Tibial artery (tissue), 4 donors: ENCODE results near the gene TFB1M.

Experiments
- DNase-seq, 2 donors: peaks; one replicate each; pipeline ENCODE4 v3.0.0-alpha.2; 2019
- H3K27ac ChIP-seq, 2 donors: fragments of 200-600 bp; sonication (generic) in 1 of 2; 1 replicate in 1 of 2; 2 replicates in 1 of 2; pipeline ENCODE4 v1.5.1; 2018 to 2019; ENCODE audit warnings: mild to moderate bottlenecking in 1 of 2
- H3K27me3 ChIP-seq, 2 donors: fragments of 200-600 bp; sonication (generic) in 1 of 2; one replicate each; pipeline versions ENCODE4 v1.5.1 to v1.6.0; 2016 to 2019
- H3K36me3 ChIP-seq, 3 donors: fragments of 200-600 bp; sonication (generic) in 2 of 3; one replicate each; pipeline ENCODE4 v1.5.1; 2016 to 2019; ENCODE audit warnings: mild to moderate bottlenecking in 2 of 3
- H3K4me1 ChIP-seq, 4 donors: fragments of 200-600 bp; sonication (generic) in 2 of 4; 1 replicate in 3 of 4; 2 replicates in 1 of 4; pipeline ENCODE4 v1.5.1; 2016 to 2019
- H3K4me3 ChIP-seq, 2 donors: fragments of 200-600 bp; sonication (generic) in 1 of 2; 1 replicate in 1 of 2; 2 replicates in 1 of 2; pipeline ENCODE4 v1.5.1; 2018 to 2019; ENCODE audit warnings: mild to moderate bottlenecking in 2 of 2
- H3K9me3 ChIP-seq, 3 donors: fragments of 200-600 bp; sonication (generic) in 1 of 3; one replicate each; pipeline ENCODE4 v1.5.1; 2016 to 2019
- intact Hi-C: fragments of 100-400 bp; cut with DNase I; formaldehyde crosslinking; loops from one replicate; pipeline ENCODE4 v1.15.0; 2023; ENCODE audit warnings: low total_unique reads
- TF ChIP-seq, protein P1 (sequence below), 2 experiments: fragments of 200-600 bp in 1 of 2; fragments of 450-650 bp in 1 of 2; IDR thresholded peaks; one replicate each; pipeline ENCODE4 v1.5.1; 2017 to 2019; ENCODE audit warnings: antibody characterized with exemption in 2 of 2, mild to moderate bottlenecking in 1 of 2, moderate library complexity in 1 of 2

Gene TFB1M

GRCh38 chr6:155244434-155244833, 69.8 kb downstream of the TFB1M start:
- H3K36me3 ChIP-seq, result peaks cover 0 to 6% (median 0%) of the 10 kb centered on the region in 3 donors
- intact Hi-C loops, result no loop called here
- no peaks in the 10 kb centered on the region for H3K27me3 ChIP-seq
- no peak for DNase-seq
- no peaks in the 10 kb centered on the region for H3K9me3 ChIP-seq
- TF ChIP-seq, protein P1, sequence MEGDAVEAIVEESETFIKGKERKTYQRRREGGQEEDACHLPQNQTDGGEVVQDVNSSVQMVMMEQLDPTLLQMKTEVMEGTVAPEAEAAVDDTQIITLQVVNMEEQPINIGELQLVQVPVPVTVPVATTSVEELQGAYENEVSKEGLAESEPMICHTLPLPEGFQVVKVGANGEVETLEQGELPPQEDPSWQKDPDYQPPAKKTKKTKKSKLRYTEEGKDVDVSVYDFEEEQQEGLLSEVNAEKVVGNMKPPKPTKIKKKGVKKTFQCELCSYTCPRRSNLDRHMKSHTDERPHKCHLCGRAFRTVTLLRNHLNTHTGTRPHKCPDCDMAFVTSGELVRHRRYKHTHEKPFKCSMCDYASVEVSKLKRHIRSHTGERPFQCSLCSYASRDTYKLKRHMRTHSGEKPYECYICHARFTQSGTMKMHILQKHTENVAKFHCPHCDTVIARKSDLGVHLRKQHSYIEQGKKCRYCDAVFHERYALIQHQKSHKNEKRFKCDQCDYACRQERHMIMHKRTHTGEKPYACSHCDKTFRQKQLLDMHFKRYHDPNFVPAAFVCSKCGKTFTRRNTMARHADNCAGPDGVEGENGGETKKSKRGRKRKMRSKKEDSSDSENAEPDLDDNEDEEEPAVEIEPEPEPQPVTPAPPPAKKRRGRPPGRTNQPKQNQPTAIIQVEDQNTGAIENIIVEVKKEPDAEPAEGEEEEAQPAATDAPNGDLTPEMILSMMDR (IDR thresholded peaks at IDR 0.05), result no peak
- no peak overlapping the region for H3K27ac ChIP-seq
- H3K4me1 ChIP-seq, result peaks cover 0 to 8% (median 4%) of the 10 kb centered on the region in 4 donors
- H3K4me3 ChIP-seq, result no peak overlapping the region

GRCh38 chr6:155241966-155242365, 72.3 kb downstream of the TFB1M start:
- DNase-seq, result no peak
- TF ChIP-seq, protein P1 (IDR thresholded peaks at IDR 0.05), result no peak
- H3K4me3 ChIP-seq, result no peak overlapping the region
- intact Hi-C loops, result no loop called here
- no peaks in the 10 kb centered on the region for H3K9me3 ChIP-seq
- H3K27ac ChIP-seq, result no peak overlapping the region
- no peaks in the 10 kb centered on the region for H3K27me3 ChIP-seq
- peaks cover 0 to 6% (median 0%) of the 10 kb centered on the region in 3 donors for H3K36me3 ChIP-seq
- no peaks in the 10 kb centered on the region for H3K4me1 ChIP-seq

DNA sequence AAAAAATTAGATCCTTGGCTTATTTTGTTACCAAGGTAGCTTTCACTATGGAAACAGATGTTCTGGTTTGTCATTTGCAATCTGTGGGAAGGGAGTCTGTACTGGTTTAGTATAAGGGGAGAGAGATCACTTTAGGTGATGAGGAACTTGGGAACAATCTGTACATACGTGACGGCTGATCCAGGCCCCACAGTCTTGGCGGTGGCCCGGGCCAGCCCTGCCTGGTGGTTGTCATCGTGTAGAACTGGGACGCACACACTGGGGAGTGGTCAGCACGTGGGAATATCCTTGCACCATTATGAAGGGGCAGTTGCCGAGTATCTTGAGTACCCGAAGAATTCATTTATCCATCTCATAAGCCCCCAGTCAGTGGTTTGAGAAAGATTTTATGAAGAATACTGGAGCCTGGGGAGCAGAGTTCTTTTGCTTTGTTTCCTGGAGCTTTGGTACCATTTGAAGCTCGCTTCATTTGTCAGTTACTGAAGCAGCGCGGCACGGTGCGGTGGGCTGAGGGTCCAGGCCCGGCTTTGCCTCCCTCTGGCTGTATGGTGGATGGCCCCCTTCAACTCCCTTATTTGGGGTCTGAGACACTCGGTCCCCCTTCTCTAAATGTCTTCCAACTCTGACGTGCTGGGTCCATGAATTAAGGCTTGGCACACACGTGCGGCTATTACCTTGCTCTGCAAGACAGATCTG, 73.2 kb downstream of the TFB1M start:
- intact Hi-C loops, result no loop called here
- no peak overlapping the region for H3K4me3 ChIP-seq
- no peak overlapping the region for H3K27ac ChIP-seq
- no peak for DNase-seq
- H3K36me3 ChIP-seq, result peaks cover 0 to 6% (median 0%) of the 10 kb centered on the region in 3 donors
- no peaks in the 10 kb centered on the region for H3K9me3 ChIP-seq
- no peaks in the 10 kb centered on the region for H3K4me1 ChIP-seq
- no peaks in the 10 kb centered on the region for H3K27me3 ChIP-seq
- TF ChIP-seq, protein P1 (IDR thresholded peaks at IDR 0.05), result no peak

GRCh38 chr6:155237613-155238012, 76.7 kb downstream of the TFB1M start:
- peaks cover 0 to 14% (median 6%) of the 10 kb centered on the region in 4 donors for H3K4me1 ChIP-seq
- intact Hi-C loops, result no loop called here
- no peaks in the 10 kb centered on the region for H3K27me3 ChIP-seq
- no peak overlapping the region for H3K4me3 ChIP-seq
- no peak for DNase-seq
- no peak overlapping the region for H3K27ac ChIP-seq
- H3K9me3 ChIP-seq, result no peaks in the 10 kb centered on the region
- TF ChIP-seq, protein P1 (IDR thresholded peaks at IDR 0.05), result no peak
- peaks cover 0 to 6% (median 0%) of the 10 kb centered on the region in 3 donors for H3K36me3 ChIP-seq

GRCh38 chr6:155235087-155235486, 79.2 kb downstream of the TFB1M start:
- peaks cover 0 to 16% (median 6%) of the 10 kb centered on the region in 4 donors for H3K4me1 ChIP-seq
- intact Hi-C loops, result no loop called here
- H3K9me3 ChIP-seq, result no peaks in the 10 kb centered on the region
- DNase-seq, result no peak
- H3K27ac ChIP-seq, result peak overlapping the region; percentile 0 to 21
- TF ChIP-seq, protein P1 (IDR thresholded peaks at IDR 0.05), result no peak
- no peaks in the 10 kb centered on the region for H3K36me3 ChIP-seq
- no peak overlapping the region for H3K4me3 ChIP-seq
- H3K27me3 ChIP-seq, result no peaks in the 10 kb centered on the region
